ENCODE measurements around the gene TSPY3.
"Not testable (repeated sequence)": the region's sequence is repeated elsewhere in the genome, so short reads cannot be mapped to it uniquely, and the experiment has no call there.

Gene TSPY3, protein sequence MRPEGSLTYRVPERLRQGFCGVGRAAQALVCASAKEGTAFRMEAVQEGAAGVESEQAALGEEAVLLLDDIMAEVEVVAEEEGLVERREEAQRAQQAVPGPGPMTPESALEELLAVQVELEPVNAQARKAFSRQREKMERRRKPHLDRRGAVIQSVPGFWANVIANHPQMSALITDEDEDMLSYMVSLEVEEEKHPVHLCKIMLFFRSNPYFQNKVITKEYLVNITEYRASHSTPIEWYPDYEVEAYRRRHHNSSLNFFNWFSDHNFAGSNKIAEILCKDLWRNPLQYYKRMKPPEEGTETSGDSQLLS

DNA sequence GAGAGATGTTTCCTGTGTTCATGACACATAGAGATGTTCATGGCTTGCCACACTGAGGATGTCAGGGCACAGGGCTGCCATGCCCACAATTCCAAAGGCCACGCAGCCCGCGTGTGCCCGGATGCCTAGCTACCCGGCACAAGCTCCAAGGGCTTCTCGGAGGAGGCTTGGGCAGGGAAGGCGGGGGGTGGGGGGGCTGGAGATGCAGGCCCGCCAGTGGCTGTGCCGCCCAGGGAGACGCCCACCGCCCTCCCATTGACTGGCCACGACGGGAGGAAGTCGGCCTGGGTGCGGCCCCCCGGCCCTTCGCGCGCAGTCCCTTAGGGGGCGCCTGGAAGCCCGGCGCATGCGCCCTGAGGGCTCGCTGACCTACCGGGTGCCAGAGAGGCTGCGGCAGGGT, at the start of gene TSPY3:
TSPY3 (plus strand) TSS at position 301 of the 400 bp plus-strand sequence; CDS start at position 347, 46 bp downstream.
- DNase-seq (ENCODE audit: low spot score): not testable (repeated sequence)

DNA sequence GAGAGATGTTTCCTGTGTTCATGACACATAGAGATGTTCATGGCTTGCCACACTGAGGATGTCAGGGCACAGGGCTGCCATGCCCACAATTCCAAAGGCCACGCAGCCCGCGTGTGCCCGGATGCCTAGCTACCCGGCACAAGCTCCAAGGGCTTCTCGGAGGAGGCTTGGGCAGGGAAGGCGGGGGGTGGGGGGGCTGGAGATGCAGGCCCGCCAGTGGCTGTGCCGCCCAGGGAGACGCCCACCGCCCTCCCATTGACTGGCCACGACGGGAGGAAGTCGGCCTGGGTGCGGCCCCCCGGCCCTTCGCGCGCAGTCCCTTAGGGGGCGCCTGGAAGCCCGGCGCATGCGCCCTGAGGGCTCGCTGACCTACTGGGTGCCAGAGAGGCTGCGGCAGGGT, 40.7 kb upstream of the TSPY3 start, which contains the start of gene TSPY8:
TSPY8 (plus strand) TSS at position 301 of the 400 bp plus-strand sequence; CDS start at position 347, 46 bp downstream.
- DNase-seq (ENCODE audit: low spot score): not testable (repeated sequence)

DNA sequence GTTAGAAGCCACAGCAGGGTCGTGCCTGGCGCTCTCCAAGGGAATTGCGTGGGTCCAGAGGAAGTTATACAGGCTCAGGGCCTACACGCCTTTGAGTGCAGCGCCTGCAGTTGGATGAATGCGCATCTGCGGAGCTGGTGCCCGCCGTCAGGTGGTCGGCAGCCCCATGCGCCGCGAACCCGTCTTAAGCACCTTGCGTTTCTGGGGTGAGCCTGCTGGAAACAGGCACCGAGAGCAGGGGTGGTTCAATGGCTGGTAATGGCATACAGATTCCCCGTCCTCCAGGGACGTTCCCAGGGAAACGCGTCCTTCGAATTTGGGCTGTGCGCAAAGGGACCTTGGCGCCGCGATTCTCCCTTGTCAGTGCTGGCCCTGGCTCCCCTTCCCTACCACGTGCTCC, 1.7 kb upstream of the TSPY3 start:
- not testable (repeated sequence) for DNase-seq (ENCODE audit: low spot score)
